Type B pancreatic cell (in vitro differentiated cells): ENCODE results near the gene REPS2. TPM values are rescaled to one million over a fixed set of nuclear protein-coding genes. Genes with fewer than 3 reads are reported as not detected.

Source experiments
- DNase-seq: peaks from one replicate; pipeline ENCODE4 v3.0.0; 2021; ENCODE audit warnings: mixed read lengths; ENCODE audit not compliant: unreplicated experiment; ENCODE audit errors: extremely low spot score
- H3K27ac Mint-ChIP-seq: 2 replicates; pipeline ENCODE4 v1.8.0; 2021; ENCODE audit warnings: mild to moderate bottlenecking, mixed read lengths
- H3K27me3 Mint-ChIP-seq: 2 replicates; pipeline ENCODE4 v1.8.0; 2021; ENCODE audit warnings: mixed read lengths
- H3K36me3 Mint-ChIP-seq: 2 replicates; pipeline ENCODE4 v1.8.0; 2021; ENCODE audit warnings: mixed read lengths
- H3K4me1 Mint-ChIP-seq: one replicate; pipeline ENCODE4 v1.8.0; 2021; ENCODE audit warnings: mixed read lengths; ENCODE audit not compliant: unreplicated experiment
- H3K4me3 Mint-ChIP-seq: 2 replicates; pipeline ENCODE4 v1.8.0; 2021; ENCODE audit warnings: mild to moderate bottlenecking, mixed read lengths
- H3K9me3 Mint-ChIP-seq: 2 replicates; pipeline ENCODE4 v1.8.0; 2021; ENCODE audit warnings: mixed read lengths
- CTCF ChIP-seq: fragments of 200-600 bp; sonication (generic); conservative IDR thresholded peaks from 2 replicates; pipeline ENCODE4 v1.5.0; 2021; ENCODE audit warnings: antibody characterized with exemption, mild to moderate bottlenecking
- total RNA-seq: library from RNA; stranded (reverse); gene quantifications from 2 replicates; pipeline ENCODE4 v1.2.1, GENCODE V29; 2021; ENCODE audit warnings: low replicate concordance

REPS2 gene
- total RNA-seq, 1 donor from 2014 or later = 1.6 TPM

GRCh38 chrX:17081968-17082367 is 135.5 kb downstream of the REPS2 start:
- H3K4me3 Mint-ChIP-seq = no peak overlapping the region
- H3K27ac Mint-ChIP-seq = no peak overlapping the region
- TF ChIP-seq CTCF = no peak
- H3K9me3 Mint-ChIP-seq = no peaks in the 10 kb centered on the region
- H3K27me3 Mint-ChIP-seq = peaks cover 8% of the 10 kb centered on the region
- no peaks in the 10 kb centered on the region for H3K36me3 Mint-ChIP-seq
- H3K4me1 Mint-ChIP-seq = peaks cover 4% of the 10 kb centered on the region
- DNase-seq = no peak

DNA sequence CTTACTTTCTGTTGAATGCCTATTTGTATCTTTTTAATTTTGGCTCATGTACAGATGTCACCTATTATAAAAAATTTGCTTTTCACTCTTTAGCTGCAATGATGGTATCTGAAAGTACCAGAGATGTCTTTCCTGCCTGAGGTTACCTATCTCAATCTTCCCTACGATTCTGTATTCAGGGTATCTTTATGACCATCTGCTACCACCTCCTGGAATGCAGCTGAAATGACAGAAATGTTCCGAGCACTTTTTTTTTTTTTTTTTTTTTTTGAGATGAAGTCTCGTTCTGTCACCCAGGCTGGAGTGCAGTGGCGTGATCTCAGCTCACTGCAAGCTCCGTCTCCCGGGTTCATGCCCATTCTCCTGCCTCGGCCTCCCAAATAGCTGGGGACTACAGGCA is 136.4 kb downstream of the REPS2 start:
- Mint-ChIP-seq H3K9me3 (no peaks in the 10 kb centered on the region), H3K4me1 (peaks cover 4% of the 10 kb centered on the region), H3K27ac (no peak overlapping the region), H3K4me3 (no peak overlapping the region), H3K27me3 (peaks cover 13% of the 10 kb centered on the region), H3K36me3 (no peaks in the 10 kb centered on the region)
- no peak for DNase-seq
- peak; percentile 49 for TF ChIP-seq CTCF

DNA sequence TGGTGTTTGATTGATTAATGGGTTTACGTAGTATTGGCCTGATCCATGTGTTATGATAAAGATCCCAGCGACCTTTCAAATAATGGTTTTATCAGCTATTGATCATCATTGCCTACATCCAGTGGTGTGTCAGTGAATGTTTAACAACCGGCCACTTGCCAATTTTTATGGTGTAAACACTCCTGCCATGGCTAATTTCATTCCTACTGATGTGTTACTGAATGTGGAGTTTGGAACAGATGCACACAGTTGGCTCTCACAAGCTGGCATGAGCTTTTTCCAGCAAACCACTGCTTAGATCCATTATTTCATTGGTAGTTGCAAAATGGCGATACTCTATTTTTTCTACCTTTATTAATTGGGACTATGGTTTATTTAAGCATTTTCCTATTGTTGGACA is 139.9 kb downstream of the REPS2 start:
- Mint-ChIP-seq H3K4me1 (peaks cover 4% of the 10 kb centered on the region), H3K27me3 (peaks cover 8% of the 10 kb centered on the region), H3K27ac (no peak overlapping the region), H3K9me3 (no peaks in the 10 kb centered on the region), H3K4me3 (no peak overlapping the region), H3K36me3 (no peaks in the 10 kb centered on the region)
- TF ChIP-seq CTCF = no peak
- no peak for DNase-seq

DNA sequence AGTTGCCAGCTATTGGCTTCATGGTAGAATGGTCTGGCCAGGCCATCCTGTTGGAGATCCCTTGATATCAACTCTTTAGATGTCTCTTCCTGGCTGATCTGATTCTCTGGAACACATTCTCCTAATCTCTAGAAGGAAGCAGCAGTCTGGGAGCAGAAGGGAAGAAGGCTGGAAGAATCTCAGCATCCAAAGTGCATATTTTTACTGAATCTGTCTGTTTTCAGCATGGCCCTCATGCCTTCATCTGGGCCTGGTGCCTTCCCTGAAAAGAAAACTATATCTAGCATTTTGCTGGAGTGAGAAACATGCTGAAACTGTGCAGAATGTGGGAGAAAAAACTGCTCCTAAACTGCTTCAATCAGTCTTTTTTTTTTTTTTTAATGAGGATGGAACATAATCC is 148.7 kb downstream of the REPS2 start:
- Mint-ChIP-seq H3K4me3 (no peak overlapping the region), H3K36me3 (no peaks in the 10 kb centered on the region), H3K9me3 (no peaks in the 10 kb centered on the region), H3K27me3 (no peaks in the 10 kb centered on the region), H3K27ac (no peak overlapping the region), H3K4me1 (no peaks in the 10 kb centered on the region)
- no peak for TF ChIP-seq CTCF
- no peak for DNase-seq

- no peak for DNase-seq
- no peak overlapping the region for H3K4me3 Mint-ChIP-seq
- H3K9me3 Mint-ChIP-seq = no peaks in the 10 kb centered on the region
- no peaks in the 10 kb centered on the region for H3K4me1 Mint-ChIP-seq
- H3K27me3 Mint-ChIP-seq = no peaks in the 10 kb centered on the region
- H3K36me3 Mint-ChIP-seq = no peaks in the 10 kb centered on the region
- H3K27ac Mint-ChIP-seq = no peak overlapping the region
- no peak for TF ChIP-seq CTCF
These were observed 152.2 kb downstream of the REPS2 start for GRCh38 chrX:17098516-17099247.
